Measurements from ENCODE around the gene SLC25A25. TPM values are rescaled to one million over a fixed set of nuclear protein-coding genes. Genes with fewer than 3 reads are reported as not detected.

Gene SLC25A25
- total and polyA plus RNA-seq, 9 of the 15 experiments (the other 6 are each of a cell fraction or from before 2014, with no cell fraction given) = 0.07 to 35.9 (median 23.2) TPM

- TF ChIP-seq ZNF586 (CRISPR knock-in tag; conservative IDR thresholded peaks at IDR 0.05) (no peak), SMARCA4 (IDR thresholded peaks at IDR 0.05) (0 out of 2 replicates have a peak, but pooled peaks have one; percentile 43), TBL1XR1 (IDR thresholded peaks at IDR 0.05; ENCODE audit: low read length in 2 of 2) (0 out of 4 replicates have a peak, but pooled peaks of 1 of the 2 experiments have one; percentile 32), MXI1 (IDR thresholded peaks at IDR 0.05; ENCODE audit: low read depth, low read length) (0 out of 2 replicates have a peak, but pooled peaks have one; percentile 44), RCOR1 (IDR thresholded peaks at IDR 0.05; ENCODE audit: borderline replicate concordance in 1 of 2, low read depth in 2 of 2, low read length in 2 of 2) (peak in 1 of 2 experiments; percentile 50; a peak in 1 of 4 replicates), L3MBTL2 (IDR thresholded peaks at IDR 0.05) (peak; percentile 45), VEZF1 (CRISPR knock-in tag; IDR thresholded peaks at IDR 0.05) (peak; percentile 22; the same call in 1 of the 2 replicates), NFIX (CRISPR knock-in tag; IDR thresholded peaks at IDR 0.05; ENCODE audit: low read depth) (peak; percentile 78), SP1 (CRISPR knock-in tag; IDR thresholded peaks at IDR 0.05) (no peak), PPARD (CRISPR knock-in tag; IDR thresholded peaks at IDR 0.05) (no peak), ZNF766 (CRISPR knock-in tag; conservative IDR thresholded peaks at IDR 0.05) (peak; percentile 61; the same call in 1 of the 2 replicates), ZNF644 (tag; IDR thresholded peaks at IDR 0.05; ENCODE audit: low read depth) (peak; percentile 71; the same call in 1 of the 2 replicates), CXXC5 (CRISPR knock-in tag; IDR thresholded peaks at IDR 0.05) (peak; percentile 56), USF2 (CRISPR knock-in tag; IDR thresholded peaks at IDR 0.05) (peak; percentile 74), FOXK2 (conservative IDR thresholded peaks at IDR 0.05 in 1 of 2, IDR thresholded peaks at IDR 0.05 in 1 of 2; ENCODE audit: low read depth in 2 of 2) (0 out of 4 replicates have a peak, but pooled peaks of 1 of the 2 experiments have one; percentile 39), HDAC1 (IDR thresholded peaks at IDR 0.05) (peak in 1 of 2 experiments; percentile 49; a peak in 1 of 4 replicates), TFAP4 (CRISPR knock-in tag; IDR thresholded peaks at IDR 0.05; ENCODE audit: borderline replicate concordance) (peak; percentile 82), ARNT (IDR thresholded peaks at IDR 0.05) (0 out of 4 replicates have a peak, but pooled peaks of 1 of the 2 experiments have one; percentile 17), ZNF395 (CRISPR knock-in tag; IDR thresholded peaks at IDR 0.05) (0 out of 2 replicates have a peak, but pooled peaks have one; percentile 28), DPF2 (IDR thresholded peaks at IDR 0.05) (0 out of 2 replicates have a peak, but pooled peaks have one; percentile 7), ZFP1 (CRISPR knock-in tag; IDR thresholded peaks at IDR 0.05) (no peak)
Observed at GRCh38 chr9:128072144-128073021, 4.4 kb downstream of the SLC25A25 start (continued).
